Activated naive CD4-positive, alpha-beta T cell treated with anti-CD3 and anti-CD28 coated beads, Interleukin-2, amount 50 U/mL, for 16 hours (primary cell): Measurements from ENCODE around the gene PET100.

Source experiments
- DNase-seq: peaks from one replicate; pipeline ENCODE4 v3.0.0-alpha.2; 2020

Gene PET100

DNA sequence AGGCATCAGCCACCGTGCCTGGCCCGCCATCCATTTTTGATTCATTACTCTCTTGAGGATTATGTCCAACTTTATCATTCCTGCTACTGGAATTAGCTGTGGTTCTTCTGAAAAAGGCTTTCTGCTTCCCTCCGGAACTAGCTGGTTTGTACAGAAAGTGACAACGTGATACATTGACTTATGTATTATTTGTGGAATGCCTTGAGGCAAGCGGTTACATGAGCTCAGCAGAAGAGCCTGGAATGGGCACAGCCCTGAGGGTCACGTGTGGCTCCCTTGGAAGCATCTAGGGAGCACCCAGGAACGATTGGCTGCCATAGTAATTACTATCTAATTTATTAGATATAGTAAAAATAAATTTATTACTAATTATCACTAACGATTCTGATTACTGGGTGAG lies 24.8 kb downstream of the PET100 start:
- DNase-seq = no peak

DNA sequence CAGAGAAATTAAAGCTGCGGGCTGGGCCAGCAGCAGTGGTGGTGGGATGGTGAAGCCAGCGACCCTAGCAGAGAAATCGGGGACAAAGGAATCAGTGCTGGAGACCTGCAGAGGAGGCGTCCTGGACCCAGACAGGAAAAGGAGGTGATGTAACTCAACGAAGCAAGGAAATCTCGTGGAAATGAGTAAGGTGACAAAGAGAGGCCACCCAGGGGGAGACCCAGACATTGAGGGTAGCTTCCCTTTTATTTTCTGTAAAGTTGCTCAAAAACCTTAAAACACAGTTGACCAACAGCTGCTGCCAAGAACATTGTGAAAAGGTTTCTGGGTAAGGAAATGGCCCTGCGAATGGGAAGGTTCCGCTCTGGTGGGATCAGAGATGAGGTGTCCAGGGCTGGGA lies 26.0 kb downstream of the PET100 start:
- no peak for DNase-seq

DNA sequence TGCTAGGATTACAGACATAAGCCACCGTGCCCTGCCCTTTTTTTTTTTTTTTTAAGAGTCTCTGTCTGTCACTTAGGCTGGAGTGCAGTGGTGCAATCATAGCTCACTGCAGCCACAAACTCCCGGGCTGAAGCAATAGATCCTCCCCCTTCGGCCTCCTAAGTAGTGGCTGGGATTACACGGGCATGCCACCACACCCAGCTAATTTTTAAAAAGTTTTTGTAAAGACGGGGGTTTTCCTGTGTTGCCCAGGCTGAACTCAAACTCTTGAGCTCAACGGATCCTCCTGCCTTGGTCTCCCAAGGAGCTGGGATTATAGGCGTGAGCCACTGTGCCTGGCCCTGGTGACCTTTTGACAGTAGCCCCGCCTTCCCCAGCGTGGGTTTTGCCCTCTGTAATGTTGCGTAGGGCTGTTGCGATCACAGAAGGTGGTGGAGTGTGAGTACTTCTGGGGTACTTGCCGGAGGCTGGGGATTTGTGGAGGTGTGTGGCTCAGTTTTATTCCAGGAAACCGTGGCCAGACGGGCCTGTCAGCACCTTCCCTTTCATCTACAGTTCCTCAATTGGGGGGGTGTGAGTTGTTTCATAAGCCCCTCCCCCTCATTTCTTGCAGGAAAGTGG lies 27.6 kb downstream of the PET100 start:
- DNase-seq = no peak

DNA sequence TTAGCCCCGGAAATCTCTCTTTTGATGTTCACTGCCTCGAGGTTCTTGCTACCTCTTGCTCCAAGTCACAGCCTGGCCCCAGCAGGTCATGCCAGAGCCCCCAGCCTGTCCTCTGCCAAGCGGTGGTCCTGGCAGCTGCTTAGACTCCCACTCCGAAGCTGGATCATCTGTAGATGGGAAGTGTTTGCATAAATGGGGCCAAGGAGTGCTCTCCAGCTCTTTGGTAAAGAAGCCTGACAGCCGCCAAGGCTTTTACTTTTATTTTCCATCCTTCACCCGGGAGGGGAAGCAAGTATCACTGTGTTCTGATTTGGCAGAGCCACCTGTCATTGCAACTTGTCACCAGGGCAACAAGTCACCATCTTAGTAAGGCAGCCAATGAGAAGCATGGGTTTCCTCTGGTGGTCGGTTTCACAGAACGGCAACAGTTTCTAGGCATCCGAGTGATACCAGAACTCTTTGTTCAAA lies 28.7 kb downstream of the PET100 start:
- DNase-seq = peak; percentile 55

DNA sequence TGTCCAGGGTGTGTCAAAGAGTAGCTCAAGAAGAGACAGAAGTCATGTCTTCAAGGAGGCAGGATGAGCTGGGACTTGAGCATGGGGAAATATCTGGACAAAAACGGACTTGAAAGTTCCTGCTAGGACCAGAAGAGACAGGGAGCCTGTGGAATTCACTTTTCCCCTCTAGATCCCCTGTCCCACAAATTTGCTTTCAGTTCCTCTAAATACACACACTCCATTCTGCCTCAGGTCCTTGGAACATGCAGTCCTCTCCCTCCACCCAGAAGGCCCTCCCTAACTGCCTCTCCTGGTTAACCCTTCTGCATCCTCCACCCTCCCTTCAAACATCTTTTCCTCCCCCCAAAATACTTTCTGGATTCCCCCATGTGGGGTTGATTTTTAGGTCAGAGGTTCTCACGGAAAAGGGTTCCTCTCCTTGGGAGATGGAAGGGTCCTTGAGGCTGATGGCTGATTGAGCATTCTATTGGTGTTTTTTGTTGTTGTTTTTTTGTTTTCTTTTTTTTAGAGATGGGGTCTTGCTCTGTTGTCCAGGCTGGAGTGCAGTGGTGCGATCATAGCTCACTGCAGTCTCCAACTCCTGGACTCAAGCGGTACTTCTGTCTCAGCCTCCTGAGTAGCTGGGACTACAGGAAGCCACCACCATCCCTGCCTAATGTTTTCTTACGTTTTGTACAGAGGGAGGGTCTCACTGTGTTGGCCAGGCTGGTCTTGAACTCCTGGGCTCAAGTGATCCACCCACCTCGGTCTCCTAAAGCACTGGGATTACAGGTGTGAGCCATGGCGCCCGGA lies 32.3 kb downstream of the PET100 start:
- DNase-seq = no peak

DNA sequence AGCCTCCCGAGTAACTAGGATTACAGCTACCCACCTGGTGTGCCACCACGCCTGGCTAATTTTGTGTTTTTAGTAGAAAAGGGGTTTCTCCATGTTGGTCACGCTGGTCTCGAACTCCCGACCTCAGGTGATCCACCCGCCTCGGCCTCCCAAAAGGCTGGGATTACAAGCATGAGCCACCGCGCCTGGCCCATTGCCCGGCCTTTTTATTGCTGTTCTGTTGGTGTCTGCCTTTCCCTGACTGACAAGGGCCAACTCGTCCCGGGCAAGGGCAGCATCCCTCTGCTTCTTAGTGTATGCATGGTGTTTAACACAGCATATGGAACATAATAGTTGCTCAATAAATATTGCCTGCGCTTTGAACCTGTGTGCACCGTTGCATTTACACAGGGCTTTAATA lies 33.1 kb downstream of the PET100 start:
- no peak for DNase-seq

DNA sequence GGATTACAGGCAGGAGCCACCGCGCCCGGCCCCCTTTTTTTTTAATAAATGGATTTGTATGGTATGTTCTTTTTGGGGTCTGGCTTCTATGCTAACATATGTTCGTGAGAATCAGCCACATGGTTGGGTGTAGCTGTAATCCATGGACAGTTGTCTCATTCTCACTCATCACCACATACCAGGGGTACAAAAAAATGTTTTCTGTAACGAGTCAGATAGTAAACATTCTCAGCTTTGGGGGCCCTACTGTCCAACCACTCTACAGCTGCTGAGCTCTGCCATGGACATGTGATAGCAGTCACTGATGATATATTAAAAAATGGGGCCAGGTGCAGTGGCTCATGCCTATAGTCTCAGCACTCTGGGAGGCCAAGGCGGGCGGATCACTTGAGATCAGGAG lies 34.1 kb downstream of the PET100 start:
- no peak for DNase-seq

DNA sequence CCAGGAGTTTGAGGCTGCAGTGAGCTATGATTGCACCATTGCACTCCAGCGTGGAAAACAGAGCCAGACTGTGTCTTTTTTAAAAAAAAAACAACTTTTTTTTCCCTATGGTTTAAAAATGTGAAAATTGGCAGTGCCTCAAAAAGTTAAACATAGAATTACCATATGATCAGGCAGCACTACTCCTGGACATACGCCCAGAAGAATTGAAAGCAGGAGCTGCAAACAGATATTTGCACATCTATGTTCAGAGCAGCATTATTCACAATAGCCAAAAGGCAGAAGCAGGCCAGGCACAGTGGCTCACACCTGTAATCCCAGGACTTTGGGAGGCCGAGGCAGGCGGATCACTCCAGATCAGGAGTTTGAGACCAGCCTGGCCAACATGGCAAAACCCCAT lies 35.5 kb downstream of the PET100 start:
- DNase-seq = no peak

DNA sequence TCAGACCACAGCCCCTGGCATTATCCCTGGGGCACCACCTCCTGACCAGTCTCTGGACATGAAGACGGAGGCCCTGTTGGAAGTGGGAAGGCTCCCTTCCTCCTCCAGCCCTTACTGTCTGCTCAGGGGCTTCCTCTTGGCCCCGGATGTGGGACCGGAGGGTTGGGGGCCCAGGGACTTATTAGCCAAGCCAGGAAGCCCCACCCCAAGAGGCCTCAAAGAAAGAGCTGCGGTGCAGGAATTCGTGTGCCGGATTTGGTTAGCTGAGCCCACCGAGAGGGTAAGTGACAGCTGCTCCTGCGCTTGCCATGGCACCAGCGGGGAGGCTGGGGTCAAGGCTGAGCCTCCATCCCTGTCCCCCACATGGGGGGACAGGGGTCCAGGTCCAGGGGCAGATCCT lies 39.2 kb downstream of the PET100 start, which contains the start of gene RETN:
TSS of gene RETN (plus strand) at position 208 of the 400 bp plus-strand sequence. CDS start 278 bp downstream, outside the sequence.
- no peak for DNase-seq

DNA sequence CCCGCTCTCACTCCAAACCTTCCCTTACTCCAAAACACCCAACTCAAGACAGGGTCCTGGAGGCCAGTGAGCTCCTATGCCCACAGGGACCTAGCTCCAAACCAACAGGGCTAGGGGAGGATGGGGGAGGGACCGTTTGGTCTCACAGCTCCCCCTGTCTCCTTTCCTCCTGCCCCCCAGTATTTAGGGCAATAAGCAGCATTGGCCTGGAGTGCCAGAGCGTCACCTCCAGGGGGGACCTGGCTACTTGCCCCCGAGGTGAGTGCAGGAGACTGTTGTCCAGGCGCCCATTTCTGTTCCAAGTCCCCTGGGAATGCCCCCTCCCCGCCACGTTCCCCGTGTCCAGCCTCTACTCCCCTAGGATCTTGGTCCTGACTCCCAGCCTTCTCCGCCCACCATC lies 40.0 kb downstream of the PET100 start:
- no peak for DNase-seq

DNA sequence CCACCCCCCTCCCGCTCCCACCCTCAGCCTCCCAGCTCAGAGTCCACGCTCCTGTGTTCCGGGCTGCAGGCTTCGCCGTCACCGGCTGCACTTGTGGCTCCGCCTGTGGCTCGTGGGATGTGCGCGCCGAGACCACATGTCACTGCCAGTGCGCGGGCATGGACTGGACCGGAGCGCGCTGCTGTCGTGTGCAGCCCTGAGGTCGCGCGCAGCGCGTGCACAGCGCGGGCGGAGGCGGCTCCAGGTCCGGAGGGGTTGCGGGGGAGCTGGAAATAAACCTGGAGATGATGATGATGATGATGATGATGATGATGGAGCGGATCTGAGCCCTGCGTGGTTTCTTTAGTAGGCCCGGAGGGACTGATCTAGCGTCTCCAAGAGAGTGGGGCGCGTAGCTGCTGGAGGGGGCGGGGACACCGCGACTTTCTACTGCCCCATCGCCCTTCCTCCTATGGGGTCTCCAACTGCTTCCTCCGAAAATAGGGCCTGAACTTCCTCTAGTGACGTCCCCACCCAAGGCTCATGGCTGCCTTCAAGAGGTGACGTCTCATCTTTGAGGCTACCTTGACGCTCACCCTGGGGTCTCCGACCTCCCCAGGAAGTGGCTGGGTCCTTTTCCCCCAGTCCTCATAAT lies 40.7 kb downstream of the PET100 start:
- peak; percentile 42 for DNase-seq

DNA sequence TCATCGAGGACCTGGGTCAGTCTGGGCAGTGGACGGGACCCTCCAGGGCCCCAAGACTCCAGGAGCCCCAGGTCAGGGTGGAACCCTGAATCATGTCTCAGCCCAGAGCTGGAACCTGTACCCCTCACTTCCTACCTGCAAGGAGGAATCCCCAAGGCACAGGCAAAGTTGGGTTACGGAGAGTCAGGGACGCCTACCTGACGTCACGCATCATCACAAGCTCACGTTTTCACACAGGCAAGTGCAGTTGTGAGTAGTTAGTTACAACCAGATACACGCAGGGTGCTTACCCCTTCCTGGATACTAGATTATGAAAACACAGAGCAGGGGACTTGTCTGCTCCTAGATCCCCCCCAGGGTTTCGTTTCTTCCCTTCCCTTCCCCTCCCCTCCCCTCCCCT lies 41.2 kb downstream of the PET100 start:
- no peak for DNase-seq

DNA sequence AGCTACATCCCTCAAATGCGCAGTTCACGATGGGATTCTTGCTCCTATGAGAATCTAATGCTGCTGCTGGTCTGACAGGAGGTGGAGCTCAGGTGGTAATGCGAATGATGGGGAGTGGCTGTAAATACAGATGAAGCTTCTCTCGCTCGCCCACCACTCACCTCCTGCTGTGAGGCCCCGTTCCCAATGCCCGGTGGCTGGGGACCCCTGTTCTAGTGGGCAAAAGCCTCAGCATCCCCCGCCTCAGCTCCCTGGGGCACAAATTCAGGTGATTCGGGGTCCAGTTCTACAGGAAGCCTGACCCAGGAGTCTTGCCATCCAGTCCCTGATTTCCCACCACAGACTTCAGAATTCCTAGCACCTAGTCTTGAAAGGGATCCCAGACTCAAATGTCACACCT lies 42.9 kb downstream of the PET100 start:
- DNase-seq = no peak

DNA sequence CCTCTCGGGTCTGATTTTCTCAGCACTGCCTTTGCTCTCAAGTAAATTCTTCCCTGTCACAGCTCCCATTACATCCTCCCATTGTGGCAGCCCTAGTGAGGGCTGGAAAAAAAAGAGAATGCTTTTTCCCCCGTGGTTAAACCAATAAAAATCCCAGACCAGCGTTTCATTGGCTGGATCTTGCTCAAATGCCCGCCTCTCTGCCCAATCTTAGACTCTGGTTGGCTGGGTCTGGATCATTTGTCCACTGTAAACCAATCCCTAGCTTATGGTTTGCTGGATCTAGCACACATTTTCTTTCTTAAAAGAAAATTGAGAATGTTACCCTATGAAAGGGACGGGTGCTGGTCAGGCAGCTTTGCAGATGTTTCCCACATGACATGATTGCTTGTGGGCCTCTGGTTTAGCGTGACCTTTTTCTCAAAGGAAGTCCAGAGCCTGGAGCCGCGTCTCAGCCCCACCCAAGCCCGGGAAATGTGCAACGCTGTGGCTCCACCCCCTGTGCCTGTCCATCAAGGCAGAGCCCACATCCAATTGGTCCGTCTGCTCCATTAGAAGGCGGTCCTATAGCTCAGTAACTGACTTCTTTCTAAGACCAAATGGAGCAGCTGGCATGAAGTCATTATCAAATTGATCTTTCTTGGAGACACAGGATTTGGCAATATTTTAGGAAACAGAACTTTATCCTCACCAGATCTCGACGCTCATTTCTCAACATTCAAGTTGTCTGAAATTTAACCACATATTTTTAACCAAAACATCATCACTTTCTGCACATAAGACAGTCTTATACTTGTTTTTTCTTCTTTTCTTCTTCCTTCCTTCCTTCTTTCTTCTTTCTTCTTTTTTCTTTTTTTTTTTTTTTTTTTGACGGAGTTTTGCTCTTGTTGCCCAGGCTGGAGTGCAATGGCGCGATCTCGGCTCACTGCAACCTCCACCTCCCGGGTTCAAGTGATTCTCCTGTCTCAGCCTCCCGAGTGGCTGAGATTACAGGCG lies 44.7 kb downstream of the PET100 start:
- peak; percentile 31 for DNase-seq

DNA sequence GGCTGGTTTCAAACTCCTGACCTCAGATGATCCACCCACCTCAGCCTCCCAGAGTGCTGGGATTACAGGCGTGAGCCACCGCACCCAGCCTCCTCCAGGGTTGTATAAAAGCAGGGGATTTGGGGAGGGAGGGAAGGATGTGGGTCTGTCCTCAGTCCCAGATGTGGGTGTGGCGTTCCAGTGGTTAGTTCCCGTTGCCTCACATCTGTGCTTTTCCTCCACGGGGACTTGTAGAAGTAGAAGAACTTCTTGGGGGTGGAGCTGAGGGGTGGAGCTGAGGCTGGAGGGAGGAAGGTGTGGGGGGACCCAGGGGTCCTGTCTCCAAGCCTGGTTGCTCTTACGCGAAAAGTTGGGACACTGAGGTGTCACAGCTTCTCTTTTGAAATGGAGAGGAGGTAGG lies 46.8 kb downstream of the PET100 start:
- no peak for DNase-seq

DNA sequence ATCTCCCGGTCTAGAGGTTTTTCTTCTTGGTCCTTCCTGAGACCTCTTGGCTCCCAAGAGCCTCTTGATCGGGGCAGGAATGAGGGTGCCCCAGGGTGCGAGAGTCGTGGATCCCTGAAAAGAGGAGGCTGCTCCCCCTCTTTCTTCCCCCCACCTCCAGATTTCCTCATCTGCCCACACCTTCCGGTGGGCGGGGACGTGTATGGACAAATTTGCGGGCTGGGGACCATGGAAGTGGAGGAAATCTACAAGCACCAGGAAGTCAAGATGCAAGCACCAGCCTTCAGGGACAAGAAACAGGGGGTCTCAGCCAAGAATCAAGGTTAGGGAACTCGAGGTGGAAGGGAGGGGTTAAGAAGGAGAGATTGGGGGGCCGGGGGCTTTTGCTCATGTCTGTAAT lies 47.3 kb downstream of the PET100 start, which contains the start of gene MCEMP1:
TSS of gene MCEMP1 (plus strand) at position 237 of the 400 bp plus-strand sequence. CDS start at position 268, 31 bp downstream.
- no peak for DNase-seq

DNA sequence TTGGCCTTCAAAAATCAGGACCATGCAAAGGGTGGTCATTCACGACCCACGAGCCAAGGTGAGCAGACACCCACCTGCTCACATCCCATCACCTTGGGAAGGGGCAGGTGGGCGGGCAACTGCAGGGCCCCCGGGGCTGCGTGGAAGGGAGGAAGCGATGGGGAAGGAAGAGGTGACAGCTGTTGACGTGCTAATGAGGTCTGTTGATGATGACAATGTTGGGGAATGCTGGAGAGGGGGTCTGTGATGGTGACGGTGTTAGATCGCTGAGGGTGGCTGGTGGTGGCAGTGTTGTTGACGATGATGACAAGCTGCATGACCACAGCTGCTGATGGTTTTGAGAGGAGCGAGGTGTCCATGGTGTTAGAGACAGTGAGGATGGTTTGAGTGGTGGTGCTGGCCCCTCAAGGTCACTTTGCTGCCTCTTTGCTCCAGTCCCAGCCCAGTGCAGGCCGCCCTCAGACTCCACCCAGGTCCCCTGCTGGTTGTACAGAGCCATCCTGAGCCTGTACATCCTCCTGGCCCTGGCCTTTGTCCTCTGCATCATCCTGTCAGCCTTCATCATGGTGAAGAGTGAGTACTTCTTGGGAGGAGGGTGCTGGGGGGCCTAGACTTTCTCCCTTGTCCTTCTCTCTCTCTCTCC lies 48.2 kb downstream of the PET100 start:
- DNase-seq = no peak

DNA sequence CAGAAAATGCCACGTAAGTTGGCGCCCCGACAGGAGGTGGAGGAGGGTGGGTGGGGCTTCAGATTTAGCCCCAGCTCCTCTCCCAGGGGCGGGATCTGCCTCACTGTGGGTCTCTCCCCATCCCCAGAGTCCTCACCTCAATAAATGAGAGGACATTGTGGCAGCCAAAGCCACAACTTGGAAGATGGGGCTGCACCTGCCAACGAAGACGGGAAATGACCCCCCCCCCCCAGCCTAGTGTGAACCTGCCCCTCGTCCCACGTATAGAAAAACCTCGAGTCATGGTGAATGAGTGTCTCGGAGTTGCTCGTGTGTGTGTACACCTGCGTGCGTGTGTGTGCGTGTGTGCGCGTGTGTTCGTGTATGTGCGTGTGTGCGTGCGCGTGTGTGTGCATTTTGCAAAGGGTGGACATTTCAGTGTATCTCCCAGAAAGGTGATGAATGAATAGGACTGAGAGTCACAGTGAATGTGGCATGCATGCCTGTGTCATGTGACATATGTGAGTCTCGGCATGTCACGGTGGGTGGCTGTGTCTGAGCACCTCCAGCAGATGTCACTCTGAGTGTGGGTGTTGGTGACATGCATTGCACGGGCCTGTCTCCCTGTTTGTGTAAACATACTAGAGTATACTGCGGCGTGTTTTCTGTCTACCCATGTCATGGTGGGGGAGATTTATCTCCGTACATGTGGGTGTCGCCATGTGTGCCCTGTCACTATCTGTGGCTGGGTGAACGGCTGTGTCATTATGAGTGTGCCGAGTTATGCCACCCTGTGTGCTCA lies 49.6 kb downstream of the PET100 start:
- DNase-seq = peak; percentile 77

DNA sequence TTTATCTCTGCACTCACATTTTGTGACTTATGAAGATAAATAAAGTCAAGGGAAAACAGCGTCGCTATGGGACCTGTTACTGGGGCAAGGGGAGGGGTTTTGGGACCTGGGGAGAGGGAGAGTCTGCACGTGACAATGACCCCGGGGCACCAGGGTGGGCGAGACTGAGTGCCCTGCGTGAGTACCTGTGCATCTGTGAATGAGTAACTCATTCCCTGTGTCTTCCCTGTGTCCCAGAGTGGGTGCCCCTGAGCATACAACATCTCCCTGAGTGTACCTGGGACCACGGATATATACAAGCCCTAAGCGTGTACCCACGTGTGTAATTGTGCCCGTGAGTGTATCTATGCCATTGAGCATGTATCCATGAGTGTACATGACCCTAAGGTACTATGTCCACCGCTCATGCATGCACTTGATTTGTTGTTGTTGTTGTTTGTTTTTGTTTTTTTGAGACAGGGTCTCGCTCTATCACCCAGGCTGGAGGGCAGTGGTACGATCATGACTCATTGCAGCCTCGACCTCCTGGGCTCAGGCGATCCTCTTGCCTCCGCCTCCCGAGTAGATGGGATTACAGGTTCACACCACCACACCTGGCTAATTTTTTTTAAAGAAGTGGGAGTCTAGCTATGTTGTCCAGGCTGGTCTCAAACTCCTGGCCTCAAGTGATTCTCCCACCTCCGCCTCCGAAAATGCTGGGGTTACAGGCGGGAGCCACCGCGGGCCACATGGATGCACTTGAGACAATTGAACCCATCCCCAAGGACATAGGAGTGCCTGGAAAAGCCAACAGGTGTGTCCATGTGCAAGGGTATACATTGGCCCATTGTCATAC lies 50.4 kb downstream of the PET100 start:
- no peak for DNase-seq
